Endothelial cell of umbilical vein (primary cell): ENCODE data around the gene CNFN. TPM values are rescaled to one million over a fixed set of nuclear protein-coding genes. Genes with fewer than 3 reads are reported as not detected.

Experiments
- Bru-seq: library from RNA; stranded (reverse); fragments of 400-500 nt; gene quantifications from one replicate; lab custom pipeline; 2021; lab: Mats Ljungman, UMichigan
- BruChase-seq, 2 experiments: library from RNA; stranded (reverse); fragments of 400-500 nt; gene quantifications; one replicate each; lab custom pipeline; 2021; lab: Mats Ljungman, UMichigan
- BruUV-seq: library from RNA; stranded (reverse); fragments of 400-500 nt; replicated peaks from 2 replicates; lab custom pipeline; 2021; lab: Mats Ljungman, UMichigan
- CTCF ChIA-PET: fragments of 300-600, 350-600 bp; sonication (Branson Sonifier 250); formaldehyde crosslinking; loops from one replicate; lab custom pipeline; 2021; ENCODE audit warnings: antibody characterized with exemption, inconsistent platforms; lab: Charles Lee
- POLR2A ChIA-PET: fragments of 300-600, 350-600 bp; sonication (Branson Sonifier 250); formaldehyde crosslinking; loops from one replicate; lab custom pipeline; 2021; ENCODE audit warnings: antibody characterized with exemption, inconsistent platforms; lab: Charles Lee
- DNase-seq: peaks from one replicate; pipeline ENCODE4 v3.0.0-alpha.2; 2011; ENCODE audit warnings: low read depth, low spot score
- FAIRE-seq: peaks from 2 replicates; lab custom pipeline; 2011; peaks lifted over from hg19 to GRCh38; lab: Jason Lieb, UNC
- H2AFZ ChIP-seq: 2 replicates; pipeline ENCODE4 v1.6.0; 2012; ENCODE audit warnings: low read depth, low read length, control low read depth, inconsistent platforms
- H3K27ac ChIP-seq: 2 replicates; pipeline ENCODE4 v1.5.1; 2011; ENCODE audit warnings: low read depth, mild to moderate bottlenecking, control low read depth, low read length, moderate library complexity; ENCODE audit not compliant: insufficient read depth
- H3K27me3 ChIP-seq, 2 experiments: 2 replicates each; pipeline versions ENCODE4 v1.6.0 to v1.6.1; 2011; ENCODE audit warnings: low read length in 2 of 2, mixed read lengths in 1 of 2; ENCODE audit not compliant: control insufficient read depth in 2 of 2, insufficient read depth in 2 of 2
- H3K36me3 ChIP-seq, 2 experiments: 2 replicates in 1 of 2; 3 replicates in 1 of 2; pipeline ENCODE4 v1.5.1; 2011; ENCODE audit warnings: low read length in 2 of 2, mild to moderate bottlenecking in 1 of 2, moderate library complexity in 1 of 2; ENCODE audit not compliant: control insufficient read depth in 2 of 2, insufficient read depth in 2 of 2; ENCODE audit errors: extremely low read depth in 1 of 2
- H3K4me1 ChIP-seq: 3 replicates; pipeline ENCODE4 v1.5.1; 2011; ENCODE audit warnings: mild to moderate bottlenecking, low read length; ENCODE audit not compliant: control insufficient read depth, insufficient read depth; ENCODE audit errors: extremely low read depth
- H3K4me2 ChIP-seq: 2 replicates; pipeline ENCODE4 v1.6.1; 2011; ENCODE audit warnings: low read length, control low read depth, mixed read lengths; ENCODE audit not compliant: insufficient read depth
- H3K4me3 ChIP-seq, 3 experiments: fragments of 200-600 bp in 1 of 3; sonication (generic), shearing (Covaris generic) in 1 of 3; replicated peaks in 1 of 3; 2 replicates each; pipeline ENCODE4 v1.5.1; 2011 to 2016; ENCODE audit warnings: control low read depth in 3 of 3, low read length in 3 of 3, mild to moderate bottlenecking in 2 of 3, inconsistent platforms in 1 of 3, low read depth in 1 of 3, moderate library complexity in 1 of 3; ENCODE audit not compliant: insufficient read depth in 1 of 3
- H3K79me2 ChIP-seq: 2 replicates; pipeline ENCODE4 v1.6.0; 2012; ENCODE audit warnings: low read length, inconsistent platforms; ENCODE audit not compliant: control insufficient read depth, insufficient read depth
- H3K9ac ChIP-seq: replicated peaks from 2 replicates; pipeline ENCODE3; 2011; ENCODE audit warnings: low read length, control low read depth; ENCODE audit not compliant: insufficient read depth; ENCODE audit errors: extremely low read depth
- H3K9me1 ChIP-seq: replicated peaks from 3 replicates; pipeline ENCODE4 v1.6.0; 2011; ENCODE audit warnings: mild to moderate bottlenecking, low read length; ENCODE audit not compliant: control insufficient read depth, insufficient read depth; ENCODE audit errors: extremely low read depth
- H3K9me3 ChIP-seq: replicated peaks from 2 replicates; pipeline ENCODE4 v1.5.1; 2012; ENCODE audit warnings: low read length, inconsistent platforms; ENCODE audit not compliant: control insufficient read depth, insufficient read depth
- H4K20me1 ChIP-seq: replicated peaks from 2 replicates; pipeline ENCODE3; 2011; ENCODE audit warnings: mild to moderate bottlenecking, low read length; ENCODE audit not compliant: control insufficient read depth, insufficient read depth; ENCODE audit errors: extremely low read depth
- CTCF ChIP-seq, 2 donors: IDR thresholded peaks; 1 replicate in 1 of 2; 2 replicates in 1 of 2; pipeline ENCODE4 v1.5.1; 2011; ENCODE audit warnings: low read length in 2 of 2, mild to moderate bottlenecking in 2 of 2, moderate library complexity in 2 of 2, control low read depth in 1 of 2, inconsistent platforms in 1 of 2, low read depth in 1 of 2; ENCODE audit not compliant: insufficient read depth in 1 of 2; ENCODE audit errors: extremely low read depth in 1 of 2
- EZH2 ChIP-seq: IDR thresholded peaks from 2 replicates; pipeline ENCODE4 v1.6.1; 2012; ENCODE audit warnings: borderline replicate concordance, low read depth, mild to moderate bottlenecking, moderate library complexity, low read length, inconsistent platforms; ENCODE audit not compliant: severe bottlenecking
- FOS ChIP-seq: IDR thresholded peaks from 2 replicates; pipeline ENCODE4 v1.6.1; 2011; ENCODE audit warnings: mild to moderate bottlenecking, low read length, moderate library complexity, borderline replicate concordance; ENCODE audit not compliant: insufficient read depth
- GATA2 ChIP-seq: IDR thresholded peaks from 2 replicates; pipeline ENCODE4 v1.7.0; 2011; ENCODE audit warnings: low read depth, mild to moderate bottlenecking, moderate library complexity, mixed read lengths, low read length; ENCODE audit not compliant: insufficient read length, insufficient read depth
- JUN ChIP-seq: IDR thresholded peaks from 2 replicates; pipeline ENCODE4 v1.6.1; 2011; ENCODE audit warnings: borderline replicate concordance, low read depth; ENCODE audit not compliant: insufficient read length, insufficient read depth
- MYC ChIP-seq: IDR thresholded peaks from one replicate; pipeline ENCODE4 v1.6.1; 2011; ENCODE audit warnings: mild to moderate bottlenecking, low read depth, low read length
- POLR2A ChIP-seq: IDR thresholded peaks from 2 replicates; pipeline ENCODE4 v1.6.1; 2012; ENCODE audit warnings: low read depth, mild to moderate bottlenecking, control low read depth, low read length
- POLR2AphosphoS5 ChIP-seq: IDR thresholded peaks from 2 replicates; pipeline ENCODE4 v1.6.1; 2012; ENCODE audit warnings: low read depth, mild to moderate bottlenecking, control low read depth, low read length, moderate library complexity; ENCODE audit not compliant: insufficient read depth
- dilution Hi-C: fragments of 300-500 bp; cut with MboI; formaldehyde crosslinking; loops from one replicate; pipeline ENCODE4 v1.15.0; 2019; ENCODE audit warnings: low sequenced_read_pairs; ENCODE audit not compliant: extremely low pct_ligation_motif_present
- intact Hi-C: fragments of 100-400 bp; cut with micrococcal nuclease; formaldehyde crosslinking; loops from one replicate; pipeline ENCODE4 v1.10.0; 2022
- long read RNA-seq: library from polyadenylated mRNA; stranded (forward); transcript quantifications from one replicate; pipeline ENCODE4 v2.0.0, GENCODE V29; 2021
- polyA minus RNA-seq, 3 experiments: library from RNA; depleted of rRNA, polyadenylated mRNA; stranded (reverse); fragments of >200 nt; gene quantifications; 1 replicate in 1 of 3; 2 replicates in 2 of 3; pipeline ENCODE4 v1.2.3, GENCODE V29; 2011
- polyA plus RNA-seq, 4 experiments: library from polyadenylated mRNA; depleted of rRNA in 3 of 4; stranded (reverse) in 3 of 4; unstranded in 1 of 4; fragments of >200 nt; gene quantifications; 2 replicates each; pipeline versions ENCODE4 v1.2.1 to v1.2.3, GENCODE V29; 2011 to 2012; ENCODE audit warnings: missing spikeins in 1 of 4
- total RNA-seq: library from RNA; stranded (reverse); gene quantifications from 2 replicates; pipeline ENCODE4 v1.2.3, GENCODE V29; 2021
- TF ChIP-seq, protein P1 (sequence below): IDR thresholded peaks from 2 replicates; pipeline ENCODE4 v1.6.1; 2011; ENCODE audit not compliant: insufficient read depth, insufficient read length

CNFN gene
- total RNA-seq = 0.73 TPM in 1 of 2 replicates, not detected in the other
- polyA plus RNA-seq = 0.23 and 0.27 TPM in 2 replicates
- polyA plus RNA-seq (2011; cell fraction: cytosol; rRNA removed) = 0.75 and 0.87 TPM in 2 replicates
- polyA plus RNA-seq (2011; cell fraction: nucleus; rRNA removed) = not detected in 2 replicates
- 1.3 and 2.0 TPM in 2 replicates for polyA plus RNA-seq (2012)
- polyA minus RNA-seq = 0.95 TPM in 1 of 2 replicates, not detected in the other
- 4.3 TPM for polyA minus RNA-seq (2011; cell fraction: cytosol; rRNA and poly(A)+ RNA removed)
- polyA minus RNA-seq (2011; cell fraction: nucleus; rRNA and poly(A)+ RNA removed) = not detected in 2 replicates
- not detected for Bru-seq, nascent RNA
- BruChase-seq, experiment 1, labeled RNA remaining after a 6-hour chase = not detected
- not detected for BruChase-seq, experiment 2, labeled RNA remaining after a 2-hour chase
- long read RNA-seq, partial matches to known transcripts = 2 of 2 reads
- long read RNA-seq, other reads (novel, unspliced or antisense) = 0 of 2 reads

- intact Hi-C loops (no loop called here), dilution Hi-C loops (no loop called here)
- Histone ChIP-seq H4K20me1 (no peaks in the 10 kb centered on the region), H3K9ac (no peak within 1 kb of the TSS), H3K4me3 (no peak within 1 kb of the TSS), H3K36me3 (no peaks in the 10 kb centered on the region), H3K27me3 (peaks cover 12 to 20% of the 10 kb centered on the region in 2 experiments), H3K27ac (no peak within 1 kb of the TSS), H2AFZ (no peak within 1 kb of the TSS), H3K9me3 (no peaks in the 10 kb centered on the region), H3K79me2 (no peaks in the 10 kb centered on the region), H3K9me1 (no peaks in the 10 kb centered on the region), H3K4me1 (peaks cover 3% of the 10 kb centered on the region), H3K4me2 (no peak within 1 kb of the TSS)
- ChIA-PET CTCF (no interaction called here), POLR2A (interaction anchor here (0.6 kb wide), 1 partner anchor 1278 kb away, joined by 3 read pairs; no protein-coding TSS in a partner anchor)
- no peak for TF ChIP-seq MYC
- no peak for TF ChIP-seq POLR2A
- TF ChIP-seq, protein P1, sequence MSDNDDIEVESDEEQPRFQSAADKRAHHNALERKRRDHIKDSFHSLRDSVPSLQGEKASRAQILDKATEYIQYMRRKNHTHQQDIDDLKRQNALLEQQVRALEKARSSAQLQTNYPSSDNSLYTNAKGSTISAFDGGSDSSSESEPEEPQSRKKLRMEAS = no peak
- TF ChIP-seq FOS = no peak
- no peak for TF ChIP-seq POLR2AphosphoS5
- TF ChIP-seq EZH2 = no peak
- no peak for TF ChIP-seq GATA2
- TF ChIP-seq JUN = no peak
- TF ChIP-seq CTCF (IDR thresholded peaks at IDR 0.05; ENCODE audit: extremely low read depth in 1 of 2, insufficient read depth in 1 of 2, low read depth in 1 of 2, low read length in 2 of 2) = no peak
- BruUV-seq = no TSS peak
- FAIRE-seq = no peak
- no peak for DNase-seq
Observed at GRCh38 chr19:42389899-42390298, at the start of gene CNFN. Gene CNFN (minus strand): TSS chr19:42390297. CDS start chr19:42389037, 1,260 bp downstream.
